ENCODE measurements around the gene CLEC4A. TPM values are rescaled to one million over a fixed set of nuclear protein-coding genes. Genes with fewer than 3 reads are reported as not detected.
A peak's percentile ranks its signal among the peaks of the same experiment; 100 is the strongest.
"Not testable (repeated sequence)": the region's sequence is repeated elsewhere in the genome, so short reads cannot be mapped to it uniquely, and the experiment has no call there.

CLEC4A gene
- under 1 TPM; 0.74 to 0.83 TPM for total RNA-seq

DNA sequence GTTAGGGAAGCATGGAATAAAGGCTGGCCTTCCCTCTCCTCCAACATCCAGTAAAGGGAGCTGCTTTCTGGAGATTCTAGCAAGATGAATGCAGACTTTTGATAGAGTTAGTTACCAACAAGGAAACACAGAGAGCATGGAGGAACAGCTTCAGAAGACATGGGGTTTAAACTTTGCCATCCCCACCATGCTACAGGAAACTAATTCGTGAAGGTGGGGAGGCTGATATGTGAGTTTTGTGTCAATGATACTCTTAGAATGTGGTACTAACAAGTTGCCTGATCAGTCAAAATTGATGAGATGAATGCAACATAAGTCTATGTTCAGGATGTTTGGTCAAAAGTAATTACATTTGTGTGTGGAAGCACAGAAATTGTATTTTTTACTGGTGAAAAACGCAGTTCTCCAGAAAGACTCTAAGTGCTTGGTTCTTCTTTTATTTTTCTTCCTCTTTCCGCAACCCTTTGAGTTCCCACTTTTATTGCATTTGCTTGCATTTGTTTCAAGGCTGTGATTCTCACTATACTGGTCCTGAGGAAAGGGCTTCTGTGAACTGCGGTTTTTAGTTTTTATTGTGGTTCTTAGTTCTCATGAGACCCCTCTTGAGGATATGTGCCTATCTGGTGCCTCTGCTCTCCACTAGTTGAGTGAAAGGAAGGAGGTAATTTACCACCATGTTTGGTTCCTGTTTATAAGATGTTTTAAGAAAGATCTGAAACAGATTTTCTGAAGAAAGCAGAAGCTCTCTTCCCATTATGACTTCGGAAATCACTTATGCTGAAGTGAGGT lies at the start of gene CLEC4A:
CLEC4A (plus strand) TSS at position 494 of the 789 bp plus-strand sequence; CDS start at position 756, 262 bp downstream.
- H3K36me3 Mint-ChIP-seq, result peaks cover 9% of the 10 kb centered on the region
- no peak for ATAC-seq (ENCODE audit: low read depth)

DNA sequence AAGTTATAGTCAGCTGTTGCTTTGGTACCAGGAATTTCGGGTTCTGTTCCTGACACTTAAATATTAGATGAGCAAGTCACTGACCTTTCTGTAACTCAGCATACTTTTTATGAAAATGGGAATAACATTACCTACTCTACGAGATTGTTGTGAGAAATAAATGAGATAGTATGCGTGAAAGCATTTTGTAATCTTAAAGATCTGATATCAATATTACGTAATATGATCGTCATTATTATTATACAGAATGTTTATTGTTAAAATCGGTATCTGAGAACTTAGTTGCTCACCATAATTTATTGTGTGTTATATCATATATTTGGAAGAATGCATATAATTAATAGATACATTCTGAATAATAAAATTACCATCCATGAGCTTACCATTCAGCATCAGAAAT lies 47.5 kb upstream of the CLEC4A start:
- Mint-ChIP-seq H3K9me3 (no peaks in the 10 kb centered on the region), H3K4me3 (no peak overlapping the region), H3K4me1 (peaks cover 22% of the 10 kb centered on the region), H3K27ac (no peak overlapping the region), H3K36me3 (no peaks in the 10 kb centered on the region), H3K27me3 (no peaks in the 10 kb centered on the region)
- POLR2A ChIA-PET, result no interaction called here
- DNase-seq (no peak), ATAC-seq (ENCODE audit: low read depth) (no peak)

More for the DNA sequence above, at the start of gene CLEC4A:
- POLR2A ChIA-PET, result no interaction called here
- H3K27ac Mint-ChIP-seq, result no peak within 1 kb of the TSS
- H3K9me3 Mint-ChIP-seq, result no peaks in the 10 kb centered on the region
- no peaks in the 10 kb centered on the region for H3K27me3 Mint-ChIP-seq
- peaks cover 12% of the 10 kb centered on the region for H3K4me1 Mint-ChIP-seq
- H3K4me3 Mint-ChIP-seq, result no peak within 1 kb of the TSS
- no peak for DNase-seq

DNA sequence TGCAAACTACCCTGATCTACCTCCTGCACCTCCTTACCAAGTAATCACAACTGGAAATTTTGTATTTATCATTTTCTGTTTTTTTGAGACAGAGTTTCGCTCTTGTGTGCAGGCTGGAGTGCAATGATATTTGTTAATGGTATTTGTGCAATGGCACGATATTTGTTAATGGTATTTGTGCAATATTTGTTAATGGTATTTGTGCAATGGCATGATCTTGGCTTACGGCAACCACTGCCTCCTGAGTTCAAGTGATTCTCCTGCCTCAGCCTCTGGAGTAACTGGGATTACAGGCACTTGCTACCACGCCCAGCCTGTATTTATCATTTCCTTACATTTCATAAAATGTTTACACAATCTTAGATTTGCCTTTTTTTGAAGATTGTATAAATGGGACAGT lies 47.1 kb upstream of the CLEC4A start:
- H3K4me1 Mint-ChIP-seq, result peaks cover 24% of the 10 kb centered on the region
- no peaks in the 10 kb centered on the region for H3K27me3 Mint-ChIP-seq
- DNase-seq, result no peak
- no peaks in the 10 kb centered on the region for H3K36me3 Mint-ChIP-seq
- H3K9me3 Mint-ChIP-seq, result no peaks in the 10 kb centered on the region
- H3K27ac Mint-ChIP-seq, result no peak overlapping the region
- ATAC-seq (ENCODE audit: low read depth), result no peak
- no peak overlapping the region for H3K4me3 Mint-ChIP-seq
- POLR2A ChIA-PET, result no interaction called here

DNA sequence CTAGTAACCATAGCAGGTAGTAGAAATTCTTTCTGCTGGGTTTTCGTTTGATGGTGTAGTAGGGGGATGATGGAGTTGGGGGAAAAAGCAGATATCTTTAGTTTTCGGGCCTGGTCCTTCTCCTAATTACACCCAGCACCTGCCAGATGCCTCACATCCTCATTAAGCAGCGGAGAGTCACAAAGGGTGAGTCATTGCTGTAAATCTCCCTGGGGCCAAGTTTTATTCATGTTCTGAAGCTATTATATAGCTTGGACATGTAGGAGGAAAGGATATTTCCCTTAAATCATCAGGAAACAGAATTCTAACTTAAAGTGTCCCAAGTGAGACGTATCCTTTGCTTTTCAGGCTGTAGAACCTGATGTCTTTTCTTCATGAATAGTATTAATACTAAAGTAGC lies 46.2 kb upstream of the CLEC4A start:
- H3K27ac Mint-ChIP-seq, result no peak overlapping the region

DNA sequence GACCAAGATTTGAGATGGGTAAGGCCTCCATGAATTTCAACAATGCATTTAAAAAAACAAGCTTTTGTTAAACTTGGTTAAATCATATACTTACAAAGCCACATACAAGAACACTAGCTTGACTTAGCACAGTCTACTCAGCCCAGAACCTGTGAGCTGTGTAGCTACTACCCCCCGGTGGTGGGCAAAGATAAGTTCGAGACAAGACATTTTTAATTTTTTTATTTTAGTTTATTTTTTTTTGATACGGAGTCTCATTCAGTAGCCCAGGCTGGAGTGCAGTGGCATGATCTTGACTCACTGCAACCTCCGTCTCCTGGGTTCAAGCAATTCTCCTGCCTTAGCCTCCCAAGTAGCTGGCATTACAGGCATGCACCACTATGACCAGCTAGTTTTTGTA lies 45.0 kb upstream of the CLEC4A start:
- ATAC-seq (ENCODE audit: low read depth) (peak; percentile 19), DNase-seq (no peak)
- H3K27ac Mint-ChIP-seq, result no peak overlapping the region
- POLR2A ChIA-PET, result interaction anchor here (1.0 to 2.3 kb wide), 9 partner anchors 10 to 145 kb away, joined by 3 to 7 read pairs (median 4); partner anchors contain the start of genes C3AR1 and SLC2A3
- no peaks in the 10 kb centered on the region for H3K27me3 Mint-ChIP-seq
- peaks cover 5% of the 10 kb centered on the region for H3K36me3 Mint-ChIP-seq
- H3K9me3 Mint-ChIP-seq, result no peaks in the 10 kb centered on the region
- H3K4me3 Mint-ChIP-seq, result no peak overlapping the region
- peaks cover 28% of the 10 kb centered on the region for H3K4me1 Mint-ChIP-seq

More for the DNA sequence above, 46.2 kb upstream of the CLEC4A start:
- H3K9me3 Mint-ChIP-seq, result no peaks in the 10 kb centered on the region
- no peaks in the 10 kb centered on the region for H3K36me3 Mint-ChIP-seq
- H3K4me3 Mint-ChIP-seq, result no peak overlapping the region
- peaks cover 24% of the 10 kb centered on the region for H3K4me1 Mint-ChIP-seq
- no peaks in the 10 kb centered on the region for H3K27me3 Mint-ChIP-seq
- ATAC-seq (ENCODE audit: low read depth) (no peak), DNase-seq (no peak)
- POLR2A ChIA-PET, result interaction anchor here (1.4 to 2.3 kb wide), 5 partner anchors 11 to 50 kb away, joined by 3 to 7 read pairs (median 5); no protein-coding TSS in a partner anchor

DNA sequence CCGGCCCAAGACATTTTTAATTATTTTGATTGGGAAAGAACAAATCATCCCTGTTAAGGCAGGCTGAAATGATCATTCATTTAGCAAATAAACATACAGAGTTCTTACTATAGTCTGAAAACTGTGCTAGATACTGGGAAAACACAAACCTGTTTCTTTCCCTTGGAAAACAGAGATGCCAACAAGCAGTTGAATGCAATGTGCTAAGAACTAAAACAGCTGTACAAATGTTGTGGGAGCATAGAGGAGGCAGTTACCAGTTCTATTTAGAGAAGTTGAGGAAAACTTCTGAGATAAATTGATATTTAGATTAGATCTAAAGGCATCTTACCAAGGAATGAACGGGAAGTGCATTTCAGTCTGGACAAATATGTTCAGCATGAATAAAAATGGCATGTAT lies 44.5 kb upstream of the CLEC4A start:
- Mint-ChIP-seq H3K4me1 (peaks cover 33% of the 10 kb centered on the region), H3K36me3 (peaks cover 6% of the 10 kb centered on the region), H3K4me3 (no peak overlapping the region), H3K9me3 (no peaks in the 10 kb centered on the region), H3K27me3 (no peaks in the 10 kb centered on the region), H3K27ac (no peak overlapping the region)
- ATAC-seq (ENCODE audit: low read depth) (no peak), DNase-seq (no peak)
- POLR2A ChIA-PET, result interaction anchor here (1.0 to 2.3 kb wide), 8 partner anchors 10 to 146 kb away, joined by 3 to 7 read pairs (median 4); partner anchors contain the start of genes C3AR1 and SLC2A3

DNA sequence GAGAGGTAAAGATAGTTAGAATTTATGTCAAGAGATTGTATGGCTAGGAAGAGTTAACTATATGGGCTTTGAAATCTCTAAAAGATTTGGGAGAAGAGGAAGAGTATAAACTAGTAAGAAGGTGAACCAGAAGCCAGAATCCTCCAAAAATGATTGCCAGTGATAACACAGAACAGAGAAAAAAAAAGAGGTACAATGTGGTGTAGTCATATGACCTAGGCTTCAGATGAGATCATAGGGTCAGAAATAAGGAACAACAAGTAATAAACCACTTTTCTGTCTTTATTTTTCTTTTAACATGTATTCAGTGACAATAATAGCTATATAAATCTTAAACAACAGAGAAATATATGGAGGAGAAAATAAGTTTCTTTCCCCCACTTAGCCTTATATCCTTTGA lies 43.3 kb upstream of the CLEC4A start:
- ATAC-seq (ENCODE audit: low read depth) (no peak), DNase-seq (no peak)
- POLR2A ChIA-PET, result interaction anchor here (0.8 kb wide), 1 partner anchor 14 kb away, joined by 3 read pairs; the partner anchor contains the start of gene C3AR1
- Mint-ChIP-seq H3K27me3 (no peaks in the 10 kb centered on the region), H3K27ac (peak overlapping the region; percentile 18), H3K4me3 (peak overlapping the region; percentile 2), H3K36me3 (peaks cover 14% of the 10 kb centered on the region), H3K4me1 (peaks cover 42% of the 10 kb centered on the region), H3K9me3 (no peaks in the 10 kb centered on the region)

DNA sequence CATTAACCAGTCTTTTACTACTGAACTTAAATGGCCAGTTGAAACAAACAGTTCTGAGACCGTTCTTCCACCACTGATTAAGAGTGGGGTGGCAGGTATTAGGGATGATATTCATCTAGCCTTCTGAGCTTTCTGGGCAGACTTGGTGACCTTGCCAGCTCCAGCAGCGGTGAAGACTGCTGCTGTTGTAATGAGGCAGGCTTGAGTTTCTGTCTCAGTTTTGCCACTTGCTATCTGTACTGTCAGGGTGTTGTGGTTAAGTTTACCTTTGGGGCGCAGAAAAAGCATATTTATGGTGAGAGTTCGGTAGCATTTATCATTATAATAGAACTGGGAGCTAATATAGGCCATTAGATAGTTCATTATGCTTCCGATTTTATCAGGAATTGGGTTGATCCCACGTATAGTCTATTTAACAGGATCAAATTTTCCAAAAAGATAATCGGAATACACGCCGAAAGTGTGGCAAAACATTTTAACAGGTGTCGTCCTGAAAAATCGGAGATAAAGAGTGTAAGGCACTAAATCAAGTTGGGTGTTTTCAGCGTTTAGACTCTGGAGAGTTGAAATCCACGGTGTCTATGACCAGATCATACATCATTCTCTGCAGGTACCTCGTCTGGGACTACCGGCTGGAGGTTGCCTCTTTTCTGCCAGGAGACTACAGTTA lies 42.0 kb upstream of the CLEC4A start:
- DNase-seq, result no peak
- no peaks in the 10 kb centered on the region for H3K27me3 Mint-ChIP-seq
- peaks cover 45% of the 10 kb centered on the region for H3K4me1 Mint-ChIP-seq
- H3K36me3 Mint-ChIP-seq, result peaks cover 17% of the 10 kb centered on the region
- H3K4me3 Mint-ChIP-seq, result peak overlapping the region; percentile 96
- H3K27ac Mint-ChIP-seq, result peak overlapping the region; percentile 100
- no peak for ATAC-seq (ENCODE audit: low read depth)
- POLR2A ChIA-PET, result interaction anchor here (0.8 kb wide), 1 partner anchor 15 kb away, joined by 6 read pairs; the partner anchor contains the start of gene C3AR1
- no peaks in the 10 kb centered on the region for H3K9me3 Mint-ChIP-seq

DNA sequence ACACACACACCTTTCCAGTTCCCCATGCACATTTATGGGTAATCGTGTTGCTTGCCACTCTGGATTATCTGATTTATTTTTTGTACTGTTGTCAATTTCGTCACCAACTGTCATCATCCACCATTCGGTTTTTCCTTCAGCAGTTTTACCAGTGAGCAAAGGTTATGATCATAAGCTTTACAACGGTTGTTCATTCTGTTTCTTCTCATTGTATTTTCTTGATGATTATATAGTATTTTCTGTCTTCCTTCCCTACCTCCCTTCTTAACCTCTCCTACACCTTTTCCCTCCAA lies 40.7 kb upstream of the CLEC4A start:
- Mint-ChIP-seq H3K27me3 (no peaks in the 10 kb centered on the region), H3K4me1 (peaks cover 48% of the 10 kb centered on the region), H3K4me3 (peak overlapping the region; percentile 96), H3K36me3 (peaks cover 19% of the 10 kb centered on the region), H3K9me3 (no peaks in the 10 kb centered on the region), H3K27ac (peak overlapping the region; percentile 100)
- POLR2A ChIA-PET, result interaction anchor here (0.6 to 1.4 kb wide), 6 partner anchors 11 to 113 kb away, joined by 3 to 4 read pairs (median 3); no protein-coding TSS in a partner anchor
- DNase-seq (no peak), ATAC-seq (ENCODE audit: low read depth) (no peak)

DNA sequence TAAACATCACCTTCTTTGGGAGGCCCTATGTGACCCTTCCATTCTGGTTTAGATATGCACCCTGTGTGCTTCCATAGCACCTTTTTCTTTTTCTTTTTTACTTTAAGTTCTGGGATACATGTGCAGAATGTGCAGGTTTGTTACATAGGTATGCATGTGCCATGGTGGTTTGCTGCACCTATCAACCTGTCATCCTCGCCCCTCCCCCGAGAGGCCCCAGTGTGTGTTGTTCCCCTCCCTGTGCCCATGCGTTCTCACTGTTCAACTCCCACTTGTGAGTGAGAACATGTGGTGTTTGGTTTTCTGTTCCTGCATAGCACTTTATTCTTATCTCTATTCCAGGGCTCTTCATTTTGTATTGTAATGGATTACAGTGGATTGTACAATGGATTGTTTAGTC lies 39.1 kb upstream of the CLEC4A start:
- peak overlapping the region; percentile 96 for H3K4me3 Mint-ChIP-seq
- not testable (repeated sequence) for DNase-seq

DNA sequence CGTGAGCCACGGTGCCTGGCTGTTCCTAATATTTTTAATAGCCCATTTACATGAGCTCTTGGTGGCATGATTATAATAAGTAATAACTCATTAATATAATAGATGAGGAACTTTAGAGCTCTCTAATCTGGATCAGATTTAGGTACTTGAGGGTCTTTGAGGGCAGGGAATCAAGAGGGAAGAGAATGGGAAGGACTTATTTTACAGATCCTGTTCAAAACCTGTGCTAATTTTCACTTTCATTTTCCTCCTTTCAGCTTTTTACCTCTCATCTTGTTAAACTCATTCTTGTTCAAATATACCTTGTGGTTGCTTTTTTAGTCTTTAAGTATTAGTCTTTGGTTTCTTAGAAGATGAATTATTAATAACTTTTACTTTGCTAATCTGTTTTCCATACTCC lies 35.8 kb upstream of the CLEC4A start:
- peak overlapping the region; percentile 81 for H3K4me3 Mint-ChIP-seq
- DNase-seq (no peak), ATAC-seq (ENCODE audit: low read depth) (no peak)
- POLR2A ChIA-PET, result interaction anchor here (1.2 to 1.9 kb wide), 4 partner anchors 10 to 152 kb away, joined by 3 to 8 read pairs (median 6); partner anchors contain the start of genes C3AR1 and SLC2A3
- peaks cover 40% of the 10 kb centered on the region for H3K4me1 Mint-ChIP-seq
- no peaks in the 10 kb centered on the region for H3K9me3 Mint-ChIP-seq
- H3K27ac Mint-ChIP-seq, result peak overlapping the region; percentile 93
- H3K36me3 Mint-ChIP-seq, result peaks cover 25% of the 10 kb centered on the region
- no peaks in the 10 kb centered on the region for H3K27me3 Mint-ChIP-seq

More for the DNA sequence above, 39.1 kb upstream of the CLEC4A start:
- H3K27ac Mint-ChIP-seq, result peak overlapping the region; percentile 100
- ATAC-seq (ENCODE audit: low read depth); H3K27me3 Mint-ChIP-seq; H3K9me3 Mint-ChIP-seq; POLR2A ChIA-PET: not testable (repeated sequence)
- peaks cover 51% of the 10 kb centered on the region for H3K4me1 Mint-ChIP-seq
- H3K36me3 Mint-ChIP-seq, result peaks cover 19% of the 10 kb centered on the region

DNA sequence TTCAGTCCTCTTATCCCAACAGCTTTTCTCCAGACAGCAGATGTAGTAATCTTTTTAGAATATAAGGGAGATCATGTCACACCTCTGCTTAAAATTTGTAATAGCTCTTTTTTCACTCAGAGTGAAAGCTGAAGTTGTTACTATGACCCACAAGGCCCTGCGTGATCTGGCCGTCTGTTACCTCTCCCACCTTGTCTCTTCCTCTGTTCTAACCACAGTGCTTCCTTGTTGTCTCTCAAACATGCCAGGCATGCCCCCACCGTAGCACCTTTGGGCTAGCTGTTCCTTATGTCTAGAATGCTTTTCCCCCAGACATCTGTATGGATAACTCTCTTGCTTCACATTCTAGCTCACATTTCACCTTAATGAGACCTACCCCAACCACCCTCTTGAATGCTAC lies 34.8 kb upstream of the CLEC4A start:
- Mint-ChIP-seq H3K36me3 (peaks cover 32% of the 10 kb centered on the region), H3K27me3 (no peaks in the 10 kb centered on the region), H3K27ac (peak overlapping the region; percentile 93), H3K9me3 (no peaks in the 10 kb centered on the region), H3K4me1 (peaks cover 37% of the 10 kb centered on the region), H3K4me3 (peak overlapping the region; percentile 81)
- ATAC-seq (ENCODE audit: low read depth) (peak; percentile 91), DNase-seq (peak; percentile 43)
- POLR2A ChIA-PET, result interaction anchor here (1.0 to 1.9 kb wide), 4 partner anchors 11 to 153 kb away, joined by 3 to 8 read pairs (median 6); partner anchors contain the start of genes C3AR1 and SLC2A3

DNA sequence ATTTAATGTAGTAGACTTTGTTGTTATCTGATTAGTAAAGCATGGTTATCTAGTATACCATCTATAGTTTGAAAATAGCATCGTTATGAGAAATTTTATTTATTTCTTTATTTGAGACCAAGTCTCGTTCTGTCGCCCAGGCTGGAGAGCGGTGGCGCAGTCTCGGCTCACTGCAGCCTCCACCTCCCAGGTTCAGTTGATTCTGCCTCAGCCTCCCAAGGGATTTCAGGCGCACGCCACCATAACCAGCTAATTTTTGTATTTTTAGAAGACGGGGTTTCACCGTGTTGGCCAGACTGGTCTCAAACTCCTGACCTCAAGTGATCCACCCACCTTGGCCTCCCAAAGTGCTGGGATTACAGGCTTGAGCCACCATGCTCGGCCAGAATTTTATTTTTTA lies 34.1 kb upstream of the CLEC4A start:
- DNase-seq; ATAC-seq (ENCODE audit: low read depth); H3K27me3 Mint-ChIP-seq; H3K9me3 Mint-ChIP-seq: not testable (repeated sequence)
- POLR2A ChIA-PET, result interaction anchor here (1.3 to 1.6 kb wide), 2 partner anchors 11 to 23 kb away, joined by 7 to 8 read pairs; partner anchors contain the start of gene C3AR1
- Mint-ChIP-seq H3K36me3 (peaks cover 28% of the 10 kb centered on the region), H3K4me3 (peak overlapping the region; percentile 81), H3K27ac (peak overlapping the region; percentile 93), H3K4me1 (peaks cover 31% of the 10 kb centered on the region)
